Gastrocnemius medialis (tissue), 4 donors: ENCODE data around the gene CC2D2A.

Experiments used
- CTCF ChIP-seq, 5 experiments: fragments of 450-650 bp in 3 of 5; fragments of 200-600 bp in 2 of 5; sonication (generic) in 2 of 5; IDR thresholded peaks in 4 of 5; conservative IDR thresholded peaks in 1 of 5; 1 replicate in 4 of 5; 2 replicates in 1 of 5; pipeline ENCODE4 v1.5.1; 2016 to 2019; ENCODE audit warnings: antibody characterized with exemption in 5 of 5, mild to moderate bottlenecking in 3 of 5, moderate library complexity in 3 of 5
- POLR2A ChIP-seq, 2 donors: fragments of 450-650 bp; IDR thresholded peaks; one replicate each; pipeline ENCODE4 v1.6.1; 2017; ENCODE audit warnings: antibody characterized with exemption in 2 of 2, mild to moderate bottlenecking in 2 of 2, moderate library complexity in 2 of 2

GRCh38 chr4:15502384-15502783 lies 32.7 kb downstream of the CC2D2A start:
- TF ChIP-seq CTCF (IDR thresholded peaks at IDR 0.05 in 4 of 5, conservative IDR thresholded peaks at IDR 0.05 in 1 of 5) (no peak), POLR2A (IDR thresholded peaks at IDR 0.05) (no peak)
